DMS79 (cell line): ENCODE measurements around the gene CCDC87.
A peak's percentile ranks its signal among the peaks of the same experiment; 100 is the strongest.

Experiments
- DNase-seq: peaks from one replicate; lab custom pipeline; 2025; lab: John Stamatoyannopoulos, UW

Gene CCDC87

GRCh38 chr11:66579017-66579606, 13.8 kb downstream of the CCDC87 start:
- DNase-seq: peak; percentile 18

GRCh38 chr11:66570850-66571180, 22.0 kb downstream of the CCDC87 start:
- no peak for DNase-seq

- DNase-seq: no peak
Measured at GRCh38 chr11:66570079-66570849, 22.6 kb downstream of the CCDC87 start.

GRCh38 chr11:66569076-66569475, 23.8 kb downstream of the CCDC87 start:
- no peak for DNase-seq

- peak; percentile 36 for DNase-seq
Measured at GRCh38 chr11:66568124-66568916, 24.5 kb downstream of the CCDC87 start, which contains the start of gene CTSF. Gene CTSF (minus strand): TSS chr11:66568606. CDS start chr11:66568486, 120 bp downstream.

GRCh38 chr11:66567787-66568123, 25.1 kb downstream of the CCDC87 start:
- DNase-seq: no peak

GRCh38 chr11:66566221-66566620, 26.6 kb downstream of the CCDC87 start:
- DNase-seq: no peak

GRCh38 chr11:66564984-66565383, 27.9 kb downstream of the CCDC87 start:
- DNase-seq: no peak

- no peak for DNase-seq
Measured at GRCh38 chr11:66564538-66564937, 28.3 kb downstream of the CCDC87 start.

GRCh38 chr11:66563832-66564231, 29.0 kb downstream of the CCDC87 start:
- no peak for DNase-seq

- no peak for DNase-seq
Measured at GRCh38 chr11:66562907-66563583, 29.8 kb downstream of the CCDC87 start.

GRCh38 chr11:66562275-66562674, 30.6 kb downstream of the CCDC87 start:
- DNase-seq: no peak

GRCh38 chr11:66561975-66562248, 31.0 kb downstream of the CCDC87 start:
- no peak for DNase-seq

GRCh38 chr11:66561178-66561974, 31.5 kb downstream of the CCDC87 start:
- DNase-seq: no peak

GRCh38 chr11:66559866-66560676, 32.8 kb downstream of the CCDC87 start:
- no peak for DNase-seq

GRCh38 chr11:66559142-66559865, 33.6 kb downstream of the CCDC87 start:
- no peak for DNase-seq

GRCh38 chr11:66557733-66558326, 35.0 kb downstream of the CCDC87 start:
- no peak for DNase-seq

- peak; percentile 59 for DNase-seq
Measured at GRCh38 chr11:66556086-66556485, 36.8 kb downstream of the CCDC87 start.

GRCh38 chr11:66555416-66555815, 37.4 kb downstream of the CCDC87 start:
- DNase-seq: no peak

- no peak for DNase-seq
Measured at GRCh38 chr11:66554602-66555001, 38.3 kb downstream of the CCDC87 start.
